PC-9 (cell line): ENCODE data around the gene TSTD2.
"Not testable (repeated sequence)": the region's sequence is repeated elsewhere in the genome, so short reads cannot be mapped to it uniquely, and the experiment has no call there.

Source experiments
- EZH2 ChIP-seq: fragments of 200-600 bp; sonication (generic); IDR thresholded peaks from 2 replicates; pipeline ENCODE4 v1.8.0; 2017; ENCODE audit warnings: antibody characterized with exemption, low read depth
- TF ChIP-seq, protein P1 (sequence below): fragments of 200-600 bp; sonication (generic); conservative IDR thresholded peaks from 2 replicates; pipeline ENCODE4 v1.6.1; 2017; ENCODE audit warnings: mixed run types, antibody characterized with exemption, mild to moderate bottlenecking, moderate library complexity

DNA sequence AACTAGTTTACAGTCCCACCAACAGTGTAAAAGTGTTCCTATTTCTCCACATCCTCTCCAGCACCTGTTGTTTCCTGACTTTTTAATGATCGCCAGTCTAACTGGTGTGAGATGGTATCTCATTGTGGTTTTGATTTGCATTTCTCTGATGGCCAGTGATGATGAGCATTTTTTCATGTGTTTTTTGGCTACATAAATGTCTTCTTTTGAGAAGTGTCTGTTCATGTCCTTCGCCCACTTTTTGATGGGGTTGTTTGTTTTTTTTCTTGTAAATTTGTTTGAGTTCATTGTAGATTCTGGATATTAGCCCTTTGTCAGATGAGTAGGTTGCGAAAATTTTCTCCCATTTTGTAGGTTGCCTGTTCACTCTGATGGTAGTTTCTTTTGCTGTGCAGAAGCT is 51.6 kb downstream of the TSTD2 start:
- TF ChIP-seq, protein P1, sequence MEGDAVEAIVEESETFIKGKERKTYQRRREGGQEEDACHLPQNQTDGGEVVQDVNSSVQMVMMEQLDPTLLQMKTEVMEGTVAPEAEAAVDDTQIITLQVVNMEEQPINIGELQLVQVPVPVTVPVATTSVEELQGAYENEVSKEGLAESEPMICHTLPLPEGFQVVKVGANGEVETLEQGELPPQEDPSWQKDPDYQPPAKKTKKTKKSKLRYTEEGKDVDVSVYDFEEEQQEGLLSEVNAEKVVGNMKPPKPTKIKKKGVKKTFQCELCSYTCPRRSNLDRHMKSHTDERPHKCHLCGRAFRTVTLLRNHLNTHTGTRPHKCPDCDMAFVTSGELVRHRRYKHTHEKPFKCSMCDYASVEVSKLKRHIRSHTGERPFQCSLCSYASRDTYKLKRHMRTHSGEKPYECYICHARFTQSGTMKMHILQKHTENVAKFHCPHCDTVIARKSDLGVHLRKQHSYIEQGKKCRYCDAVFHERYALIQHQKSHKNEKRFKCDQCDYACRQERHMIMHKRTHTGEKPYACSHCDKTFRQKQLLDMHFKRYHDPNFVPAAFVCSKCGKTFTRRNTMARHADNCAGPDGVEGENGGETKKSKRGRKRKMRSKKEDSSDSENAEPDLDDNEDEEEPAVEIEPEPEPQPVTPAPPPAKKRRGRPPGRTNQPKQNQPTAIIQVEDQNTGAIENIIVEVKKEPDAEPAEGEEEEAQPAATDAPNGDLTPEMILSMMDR = not testable (repeated sequence)
- TF ChIP-seq EZH2 = not testable (repeated sequence)
